NOMO-1 (cell line): ENCODE measurements around the gene GANC.

Experiments used
- DNase-seq, 2 experiments: peaks; one replicate each; lab custom pipeline; 2025; ENCODE audit not compliant: unreplicated experiment in 2 of 2; lab: John Stamatoyannopoulos, UW

Gene GANC

GRCh38 chr15:42373274-42373673, 100.3 kb downstream of the GANC start:
- DNase-seq, result no peak

- DNase-seq, result no peak
These were observed 100.9 kb downstream of the GANC start for GRCh38 chr15:42373936-42374335.

- no peak for DNase-seq
These were observed 101.8 kb downstream of the GANC start for GRCh38 chr15:42374810-42375209.

GRCh38 chr15:42375252-42375651, 102.3 kb downstream of the GANC start:
- DNase-seq, result no peak

DNA sequence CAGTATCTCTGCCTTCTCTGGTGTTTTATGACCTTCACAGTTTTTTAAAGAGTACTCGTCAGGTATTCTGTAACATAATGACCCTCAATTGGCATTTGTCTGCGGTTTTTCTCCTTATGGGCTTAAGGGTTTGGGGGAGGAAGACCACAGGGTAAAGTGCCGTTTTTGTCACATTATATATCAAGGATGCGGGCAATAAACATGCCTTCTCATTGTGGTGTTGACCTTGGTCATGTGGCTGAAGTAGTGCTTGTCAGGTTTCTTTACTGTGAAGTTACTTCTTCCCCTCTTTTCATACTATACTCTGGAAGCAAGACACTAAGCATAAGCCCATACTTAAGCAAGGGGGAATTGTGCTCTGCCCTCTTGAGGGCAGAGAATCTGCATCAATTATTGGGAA, 102.9 kb downstream of the GANC start:
- DNase-seq, result no peak

- DNase-seq, result no peak
These were observed 105.0 kb downstream of the GANC start for GRCh38 chr15:42378011-42378410.

DNA sequence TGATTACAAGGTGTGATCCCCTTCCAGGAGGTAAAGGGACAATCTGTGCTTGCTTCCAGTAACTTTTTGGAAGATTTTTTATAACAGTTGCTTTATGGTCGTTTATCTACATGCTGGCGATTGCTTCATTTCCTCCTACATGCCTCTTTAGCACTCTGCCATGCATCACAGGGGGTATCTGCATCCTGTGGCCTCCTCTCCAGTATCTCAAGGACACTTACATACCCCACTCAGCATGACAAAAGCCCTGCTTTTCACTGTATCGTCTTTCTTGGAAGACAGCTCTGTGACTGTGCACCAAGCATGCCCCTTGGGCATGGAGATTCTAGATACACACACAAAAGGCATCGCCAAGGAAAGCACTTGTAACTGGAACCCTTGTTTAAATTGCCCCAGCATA, 111.6 kb downstream of the GANC start:
- DNase-seq, result no peak

DNA sequence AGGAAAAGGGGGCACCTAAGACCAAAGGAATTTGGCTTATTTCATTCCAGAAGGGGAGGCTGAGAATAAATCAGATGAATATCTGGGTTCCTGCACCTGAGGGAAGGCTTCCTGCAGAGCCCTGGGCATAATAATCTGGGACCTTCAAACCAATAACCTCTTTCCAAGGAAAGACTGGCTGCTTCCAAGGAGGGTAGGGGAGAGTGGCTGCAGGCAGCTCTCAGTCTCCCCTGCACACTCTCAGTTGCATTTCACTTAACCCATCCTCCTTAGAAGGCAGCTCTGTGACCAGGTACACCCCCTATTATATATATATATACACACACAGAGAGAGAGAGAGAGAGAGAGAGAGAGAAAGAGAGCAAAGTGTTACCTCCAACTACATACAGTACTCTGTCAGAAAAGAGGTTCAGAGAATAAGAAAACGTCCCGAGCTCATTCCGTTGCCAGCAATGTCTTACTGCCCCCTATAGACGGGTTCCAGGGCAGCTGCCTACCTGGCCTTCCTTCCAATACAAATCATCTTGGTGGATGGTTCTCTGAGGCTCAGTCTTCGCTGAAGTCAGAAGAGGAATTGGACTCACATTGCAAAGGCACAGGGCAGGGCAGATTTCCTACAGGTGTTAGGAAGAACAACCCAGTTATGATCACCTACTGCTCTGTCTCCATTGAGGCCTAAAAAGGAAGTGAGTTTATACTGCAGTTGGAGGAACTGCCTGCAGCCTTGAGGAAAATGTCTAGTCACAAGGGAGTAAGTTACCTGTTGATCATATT, 112.4 kb downstream of the GANC start:
- DNase-seq, result peak in 1 of 2 experiments; percentile 31

DNA sequence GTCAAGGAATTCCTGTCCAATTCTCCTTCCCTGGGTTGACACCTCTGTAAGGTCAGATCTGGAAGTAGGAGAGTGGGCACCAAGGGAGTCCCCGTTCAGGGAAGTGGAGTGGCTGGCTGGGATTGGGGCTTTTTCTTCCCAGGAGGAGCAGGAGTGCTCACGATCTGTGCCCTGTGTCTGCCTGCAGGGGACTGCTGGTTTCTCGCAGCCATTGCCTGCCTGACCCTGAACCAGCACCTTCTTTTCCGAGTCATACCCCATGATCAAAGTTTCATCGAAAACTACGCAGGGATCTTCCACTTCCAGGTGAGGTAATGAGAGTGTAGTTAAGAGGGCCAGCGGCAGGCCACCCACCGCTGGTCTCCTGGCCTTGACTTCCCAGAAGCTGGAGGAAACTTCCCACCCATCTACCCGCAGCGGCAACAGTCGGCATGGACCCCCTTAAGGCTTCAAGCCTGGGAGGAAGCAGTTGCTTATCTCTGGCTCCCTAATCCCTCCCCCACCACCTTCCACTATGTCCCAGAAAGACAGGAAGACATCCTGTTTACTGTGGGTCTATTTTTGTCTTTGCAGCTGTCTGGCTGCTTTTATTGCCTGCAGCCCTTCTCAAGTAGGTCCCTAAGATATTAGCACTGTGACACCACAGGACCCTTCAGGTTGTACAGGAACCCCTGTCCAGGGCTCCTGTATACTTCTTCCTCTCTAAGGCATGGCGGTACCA, 113.1 kb downstream of the GANC start:
- no peak for DNase-seq

GRCh38 chr15:42387603-42388002, 114.6 kb downstream of the GANC start:
- DNase-seq, result no peak

DNA sequence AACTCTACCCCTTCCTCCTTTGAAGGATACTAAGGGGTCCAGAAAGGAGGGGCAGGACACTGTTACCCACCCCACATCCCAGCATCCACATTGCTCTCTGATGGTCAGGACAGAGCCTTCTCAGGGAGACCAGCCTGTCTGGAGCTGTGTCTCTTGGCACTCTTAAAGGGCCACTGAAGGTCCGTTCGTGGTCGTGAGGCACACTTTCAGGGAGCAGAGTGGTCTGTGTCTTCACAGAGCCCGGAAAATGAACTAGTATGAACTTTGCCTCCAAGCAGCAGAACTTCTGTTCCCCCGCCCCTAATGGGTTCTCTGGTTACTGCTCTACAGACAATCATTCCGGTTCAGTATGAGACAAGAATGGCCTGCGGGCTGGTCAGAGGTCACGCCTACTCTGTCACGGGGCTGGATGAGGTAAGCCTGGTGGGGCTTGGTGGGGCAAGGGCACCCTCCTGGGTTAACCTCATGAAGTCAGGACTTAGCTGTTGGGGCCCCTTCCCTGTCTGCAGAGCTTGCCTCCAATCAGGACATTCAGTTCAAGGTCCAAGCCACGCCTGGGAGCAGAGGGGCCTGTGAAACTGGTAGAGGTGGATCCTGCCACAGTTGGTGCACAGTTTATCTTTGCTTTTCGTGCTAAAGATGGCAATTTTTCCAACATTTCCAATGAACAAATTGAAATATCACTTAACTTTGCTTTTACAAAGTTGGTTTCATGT, 119.5 kb downstream of the GANC start:
- DNase-seq, result no peak

GRCh38 chr15:42394106-42394505, 121.1 kb downstream of the GANC start:
- DNase-seq, result no peak

DNA sequence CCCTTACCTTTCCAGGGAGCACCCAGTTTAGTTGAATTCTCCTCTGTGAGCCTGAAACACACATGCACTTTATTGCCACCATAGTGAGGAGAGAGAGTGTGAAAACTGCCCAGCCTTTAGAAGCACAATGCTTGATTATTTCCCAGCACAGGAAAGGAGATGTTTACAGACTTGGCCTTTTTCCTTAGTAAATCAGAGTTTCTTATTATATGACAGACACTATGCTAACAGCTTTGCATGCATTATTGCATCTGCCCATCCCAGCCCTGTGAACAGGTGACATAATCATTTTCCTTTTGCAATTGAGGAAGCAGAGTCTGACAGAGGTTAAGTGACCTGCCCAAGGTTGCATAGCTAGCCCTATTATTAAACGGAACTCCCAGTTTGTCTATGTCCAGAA, 122.8 kb downstream of the GANC start:
- DNase-seq, result no peak

DNA sequence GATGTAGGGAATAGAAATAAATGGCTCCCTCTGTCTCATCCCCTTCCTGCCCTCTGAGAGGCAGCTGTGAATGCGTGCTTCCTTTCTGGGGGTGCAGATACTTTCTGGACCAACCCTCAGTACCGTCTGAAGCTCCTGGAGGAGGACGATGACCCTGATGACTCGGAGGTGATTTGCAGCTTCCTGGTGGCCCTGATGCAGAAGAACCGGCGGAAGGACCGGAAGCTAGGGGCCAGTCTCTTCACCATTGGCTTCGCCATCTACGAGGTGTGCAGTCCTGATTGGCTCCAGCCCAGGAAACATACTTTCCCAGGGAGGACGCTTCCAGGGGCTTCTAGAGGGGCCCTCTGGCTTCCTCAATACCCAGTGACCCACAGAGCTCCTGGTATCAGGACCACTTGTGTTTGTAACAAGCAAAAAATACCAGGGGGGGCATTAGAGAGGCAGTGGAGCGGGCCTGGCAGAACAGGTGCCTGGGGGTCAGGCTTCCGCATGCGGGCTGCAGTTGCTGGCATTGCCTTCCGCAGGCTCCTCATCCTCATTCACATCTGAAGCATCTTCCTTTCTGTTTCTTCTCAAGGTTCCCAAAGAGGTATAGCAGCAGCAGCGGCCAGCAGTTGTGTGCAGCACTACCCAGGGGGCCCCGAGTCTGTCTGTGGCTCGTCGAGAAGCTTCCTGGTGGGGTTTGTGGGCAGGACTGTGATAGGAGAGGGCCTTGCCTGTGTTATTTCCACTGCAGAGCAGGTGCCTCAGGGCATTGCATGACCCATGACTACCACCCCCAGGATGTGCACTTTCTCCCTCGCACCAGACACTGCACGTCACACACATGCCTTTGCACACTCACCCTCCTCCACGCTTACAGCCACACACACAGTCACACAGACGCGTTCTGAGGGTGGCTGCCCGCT, 128.8 kb downstream of the GANC start:
- DNase-seq, result no peak

DNA sequence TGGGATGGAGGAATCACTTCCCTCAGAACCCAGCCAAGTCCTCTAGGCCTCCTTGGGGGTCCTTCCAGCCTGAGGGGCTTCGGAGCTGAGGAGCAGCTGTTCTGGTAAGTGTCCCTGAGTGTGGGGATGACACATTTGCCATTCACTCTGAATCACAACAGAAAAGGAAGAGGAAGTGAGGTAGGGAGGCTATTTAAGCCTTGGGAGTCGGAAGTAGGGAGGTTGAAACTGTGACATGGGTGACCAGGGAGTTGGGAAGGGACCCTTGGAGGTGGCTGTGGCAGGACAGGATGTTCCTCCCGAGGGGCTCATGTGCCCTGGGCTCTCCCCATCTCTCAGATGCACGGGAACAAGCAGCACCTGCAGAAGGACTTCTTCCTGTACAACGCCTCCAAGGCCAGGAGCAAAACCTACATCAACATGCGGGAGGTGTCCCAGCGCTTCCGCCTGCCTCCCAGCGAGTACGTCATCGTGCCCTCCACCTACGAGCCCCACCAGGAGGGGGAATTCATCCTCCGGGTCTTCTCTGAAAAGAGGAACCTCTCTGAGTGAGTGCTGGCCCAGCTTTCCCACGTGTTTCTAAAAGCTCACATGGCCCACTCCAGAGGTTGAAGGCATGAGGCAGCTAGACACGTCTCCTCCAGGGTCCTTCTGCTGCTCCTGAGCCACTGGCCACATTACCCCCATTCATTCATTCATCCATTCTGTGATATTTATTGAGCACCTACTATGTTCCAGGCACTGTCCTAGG, 129.6 kb downstream of the GANC start:
- peak in 1 of 2 experiments; percentile 10 for DNase-seq

GRCh38 chr15:42403389-42403788, 130.4 kb downstream of the GANC start:
- no peak for DNase-seq

- DNase-seq, result no peak
These were observed 131.6 kb downstream of the GANC start for GRCh38 chr15:42404461-42405235.

DNA sequence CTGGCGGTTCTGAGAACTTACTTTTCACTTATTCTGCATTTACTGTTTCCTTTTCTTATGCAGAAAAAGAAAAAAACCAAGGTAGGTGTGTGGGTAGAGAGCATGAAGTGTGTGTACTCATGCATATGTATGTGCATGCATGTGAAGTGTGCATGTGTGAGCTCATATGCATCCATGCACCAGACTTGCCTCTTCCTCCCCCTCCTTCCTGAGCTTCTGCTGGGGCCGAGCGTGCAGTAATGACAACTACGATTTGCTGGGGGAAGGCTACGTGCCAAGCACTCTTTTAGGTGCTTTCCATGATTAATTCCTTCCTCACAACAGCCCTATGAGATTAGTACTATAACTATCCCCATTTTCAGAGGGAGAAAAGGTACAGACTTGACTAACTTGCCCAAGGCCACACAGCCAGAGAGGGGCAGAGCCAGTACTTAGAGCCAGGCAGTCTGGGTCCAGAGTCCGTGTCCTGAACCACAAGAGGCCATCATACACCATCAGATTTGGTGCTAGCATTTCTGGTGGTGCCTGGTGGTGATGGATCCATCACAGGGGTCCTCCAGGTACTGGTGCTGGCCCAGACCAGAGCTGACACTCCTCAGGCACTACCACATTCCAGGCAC, 133.0 kb downstream of the GANC start:
- DNase-seq, result no peak
